Neuronal stem cell (in vitro differentiated cells): ENCODE results near the gene GPR15LG.
A peak's percentile ranks its signal among the peaks of the same experiment; 100 is the strongest.

ENCODE experiments used
- DNase-seq: peaks from one replicate; pipeline ENCODE4 v3.0.0-alpha.2; 2013; ENCODE audit warnings: low spot score
- H2AFZ ChIP-seq: one replicate; pipeline ENCODE4 v1.6.1; 2013; ENCODE audit warnings: mild to moderate bottlenecking, low read length, inconsistent platforms
- H2AK5ac ChIP-seq: 2 replicates; pipeline ENCODE4 v1.6.1; 2013; ENCODE audit warnings: low read depth, mild to moderate bottlenecking, inconsistent platforms, low read length, moderate library complexity, mixed read lengths
- H2BK120ac ChIP-seq: 2 replicates; pipeline ENCODE4 v1.6.1; 2013; ENCODE audit warnings: low read depth, mild to moderate bottlenecking, inconsistent platforms, low read length, moderate library complexity, mixed read lengths
- H2BK12ac ChIP-seq: one replicate; pipeline ENCODE4 v1.6.1; 2013; ENCODE audit warnings: low read length, inconsistent platforms
- H2BK15ac ChIP-seq: 2 replicates; pipeline ENCODE4 v1.6.1; 2013; ENCODE audit warnings: mild to moderate bottlenecking, low read length, inconsistent platforms, mixed read lengths
- H2BK5ac ChIP-seq: one replicate; pipeline ENCODE4 v1.6.1; 2013; ENCODE audit warnings: inconsistent platforms, mild to moderate bottlenecking, low read length, moderate library complexity
- H3K14ac ChIP-seq: one replicate; pipeline ENCODE4 v1.6.1; 2013; ENCODE audit warnings: low read length, inconsistent platforms
- H3K18ac ChIP-seq: 2 replicates; pipeline ENCODE4 v1.6.1; 2013; ENCODE audit warnings: low read length, inconsistent platforms
- H3K23ac ChIP-seq: 2 replicates; pipeline ENCODE4 v1.6.1; 2013; ENCODE audit warnings: low read depth, mild to moderate bottlenecking, mixed read lengths, low read length, inconsistent platforms; ENCODE audit not compliant: poor library complexity
- H3K27ac ChIP-seq: replicated peaks from 3 replicates; pipeline ENCODE4 v1.5.1; 2013; ENCODE audit warnings: low read length, inconsistent platforms
- H3K27me3 ChIP-seq, 3 experiments: 2 replicates each; pipeline ENCODE4 v1.6.1; 2013; ENCODE audit warnings: low read length in 3 of 3, mild to moderate bottlenecking in 2 of 3, inconsistent platforms in 1 of 3, low read depth in 1 of 3, mixed read lengths in 1 of 3, moderate library complexity in 1 of 3; ENCODE audit not compliant: control insufficient read depth in 3 of 3, insufficient read depth in 3 of 3
- H3K36me3 ChIP-seq, 2 donors: replicated peaks in 1 of 2; 2 replicates each; pipeline ENCODE4 v1.6.1; 2013; ENCODE audit warnings: low read length in 2 of 2; ENCODE audit not compliant: control insufficient read depth in 2 of 2, insufficient read depth in 2 of 2
- H3K4ac ChIP-seq: 2 replicates; pipeline ENCODE4 v1.6.1; 2013; ENCODE audit warnings: inconsistent platforms, mild to moderate bottlenecking, low read length, moderate library complexity
- H3K4me1 ChIP-seq, 2 donors: 1 replicate in 1 of 2; 2 replicates in 1 of 2; pipeline ENCODE4 v1.6.1; 2013; ENCODE audit warnings: low read length in 2 of 2, low read depth in 1 of 2; ENCODE audit not compliant: control insufficient read depth in 2 of 2, insufficient read depth in 1 of 2
- H3K4me2 ChIP-seq: one replicate; pipeline ENCODE4 v1.6.1; 2013; ENCODE audit warnings: mild to moderate bottlenecking, low read length, inconsistent platforms; ENCODE audit not compliant: insufficient read depth, poor library complexity, severe bottlenecking
- H3K4me3 ChIP-seq, 2 donors: 2 replicates each; pipeline ENCODE4 v1.5.1; 2013; ENCODE audit warnings: low read length in 2 of 2, mild to moderate bottlenecking in 2 of 2, inconsistent platforms in 1 of 2, moderate library complexity in 1 of 2
- H3K79me1 ChIP-seq: one replicate; pipeline ENCODE4 v1.6.1; 2013; ENCODE audit warnings: low read depth, mild to moderate bottlenecking, inconsistent platforms, low read length, moderate library complexity
- H3K9ac ChIP-seq: one replicate; pipeline ENCODE4 v1.6.1; 2013; ENCODE audit warnings: mild to moderate bottlenecking, low read depth, low read length, inconsistent platforms; ENCODE audit not compliant: poor library complexity
- H3K9me3 ChIP-seq, 2 donors: replicated peaks in 1 of 2; 2 replicates each; pipeline versions ENCODE3 to v1.6.1; 2013; ENCODE audit warnings: low read length in 2 of 2, mild to moderate bottlenecking in 2 of 2, inconsistent platforms in 1 of 2, low read depth in 1 of 2, mixed read lengths in 1 of 2, moderate library complexity in 1 of 2; ENCODE audit not compliant: control insufficient read depth in 2 of 2, insufficient read depth in 1 of 2
- H4K8ac ChIP-seq: one replicate; pipeline ENCODE4 v1.6.1; 2013; ENCODE audit warnings: low read depth, mild to moderate bottlenecking, inconsistent platforms, low read length, moderate library complexity
- H4K91ac ChIP-seq: one replicate; pipeline ENCODE4 v1.6.1; 2013; ENCODE audit warnings: low read length, low read depth, mild to moderate bottlenecking, inconsistent platforms; ENCODE audit not compliant: poor library complexity
- WGBS, 2 donors: extraction: QIAGEN DNeasy Blood & Tissue Kit; methylation state at CpG; one replicate each; pipeline ENCODE4 v1.1.7; 2013; ENCODE audit warnings: missing lambda C conversion rate in 2 of 2, mixed read lengths in 1 of 2; ENCODE audit not compliant: insufficient read length in 2 of 2, insufficient replicate concordance in 1 of 2; ENCODE audit errors: extremely low coverage in 2 of 2; 5-methylcytosine and 5-hydroxymethylcytosine counted together

GPR15LG gene

DNA sequence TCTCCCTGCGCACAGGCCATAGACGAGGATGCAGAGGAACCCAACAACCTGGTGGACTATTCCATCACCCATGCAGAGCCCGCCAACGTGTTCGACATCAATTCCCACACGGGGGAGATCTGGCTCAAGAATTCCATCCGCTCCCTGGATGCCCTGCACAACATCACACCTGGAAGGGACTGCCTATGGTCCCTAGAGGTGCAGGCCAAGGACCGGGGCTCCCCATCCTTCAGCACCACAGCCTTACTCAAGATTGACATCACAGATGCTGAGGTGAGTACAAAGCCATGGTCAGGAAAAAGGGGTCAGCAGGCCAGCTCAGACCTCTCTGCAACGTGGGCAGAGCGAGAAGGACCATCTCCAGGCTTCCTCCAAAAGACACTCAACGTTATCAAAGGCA is 39.5 kb downstream of the GPR15LG start:
- Histone ChIP-seq H2BK15ac (no peak overlapping the region), H4K8ac (no peak overlapping the region), H4K91ac (no peak overlapping the region), H2BK12ac (no peak overlapping the region), H3K4me1 (no peaks in the 10 kb centered on the region), H3K23ac (peak overlapping the region; percentile 10), H3K14ac (no peak overlapping the region), H2AK5ac (no peak overlapping the region), H3K4ac (no peak overlapping the region), H3K79me1 (peaks cover 2% of the 10 kb centered on the region), H3K18ac (no peak overlapping the region), H3K9me3 (no peaks in the 10 kb centered on the region), H2BK5ac (no peak overlapping the region), H3K36me3 (peaks cover 0 to 2% of the 10 kb centered on the region in 2 donors), H3K4me2 (no peak overlapping the region), H3K9ac (no peak overlapping the region), H2BK120ac (no peak overlapping the region), H3K27me3 (peaks cover 0 to 6% (median 0%) of the 10 kb centered on the region in 3 experiments), H3K4me3 (no peak overlapping the region), H2AFZ (no peak overlapping the region), H3K27ac (no peak overlapping the region)
- no peak for DNase-seq
- no CpG with 5 or more reads among the region's 11 CpGs for WGBS, 2 donors

DNA sequence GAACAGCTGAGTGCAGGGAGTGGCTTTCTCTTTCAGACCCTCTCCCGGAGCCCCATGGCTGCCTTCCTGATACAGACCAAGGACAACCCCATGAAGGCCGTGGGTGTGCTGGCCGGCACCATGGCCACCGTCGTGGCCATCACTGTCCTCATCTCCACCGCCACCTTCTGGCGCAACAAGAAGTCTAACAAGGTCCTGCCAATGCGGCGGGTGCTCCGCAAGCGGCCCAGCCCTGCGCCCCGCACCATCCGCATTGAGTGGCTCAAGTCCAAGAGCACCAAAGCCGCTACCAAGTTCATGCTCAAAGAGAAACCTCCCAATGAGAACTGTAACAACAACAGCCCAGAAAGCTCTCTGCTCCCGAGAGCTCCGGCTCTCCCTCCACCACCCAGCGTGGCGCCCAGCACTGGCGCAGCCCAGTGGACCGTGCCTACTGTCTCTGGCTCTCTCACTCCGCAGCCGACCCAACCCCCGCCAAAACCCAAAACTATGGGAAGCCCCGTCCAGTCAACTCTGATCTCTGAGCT is 40.5 kb downstream of the GPR15LG start:
- Histone ChIP-seq H3K4me3 (no peak overlapping the region), H4K91ac (no peak overlapping the region), H3K27me3 (peaks cover 0 to 6% (median 0%) of the 10 kb centered on the region in 3 experiments), H4K8ac (no peak overlapping the region), H3K27ac (no peak overlapping the region), H2AK5ac (peak overlapping the region; percentile 82), H2BK12ac (no peak overlapping the region), H3K4me1 (no peaks in the 10 kb centered on the region), H3K18ac (peak overlapping the region; percentile 58), H3K9ac (no peak overlapping the region), H2BK5ac (no peak overlapping the region), H2AFZ (no peak overlapping the region), H3K4ac (no peak overlapping the region), H2BK15ac (no peak overlapping the region), H3K79me1 (peaks cover 2% of the 10 kb centered on the region), H3K9me3 (no peaks in the 10 kb centered on the region), H3K4me2 (no peak overlapping the region), H3K14ac (no peak overlapping the region), H3K23ac (peak overlapping the region; percentile 43), H3K36me3 (peaks cover 0 to 2% of the 10 kb centered on the region in 2 donors), H2BK120ac (no peak overlapping the region)
- WGBS, 2 donors, result no CpG with 5 or more reads among the region's 25 CpGs
- no peak for DNase-seq

DNA sequence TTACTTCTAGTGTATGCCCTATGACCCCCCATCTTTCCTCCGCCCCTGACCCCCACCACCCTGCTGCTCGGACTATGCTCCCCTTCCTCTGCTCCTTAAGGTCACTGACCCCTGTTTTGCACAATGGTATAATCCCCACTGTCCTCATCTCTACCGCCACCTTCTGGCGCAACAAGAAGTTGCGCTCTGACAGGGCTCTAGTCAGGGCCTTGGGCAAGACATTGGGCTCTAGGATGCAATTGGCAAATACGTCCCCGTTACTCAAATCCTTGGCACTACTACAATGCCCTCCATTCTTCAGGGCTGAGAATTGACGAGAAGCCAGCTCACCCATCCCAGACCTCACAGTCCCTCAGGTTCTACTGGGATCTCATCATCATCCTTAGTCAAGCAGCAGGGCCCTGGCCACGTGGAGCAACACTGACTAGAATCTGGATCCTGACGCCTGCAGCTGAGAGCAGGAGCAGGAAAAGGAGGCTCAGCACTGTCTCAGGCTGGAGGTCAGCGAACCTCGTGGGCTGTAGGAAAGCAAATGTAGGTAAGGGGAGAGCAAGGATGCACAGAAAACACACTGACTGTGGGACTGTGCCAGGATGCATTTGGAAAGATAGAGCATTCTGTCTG is 41.1 kb downstream of the GPR15LG start:
- H3K27me3 ChIP-seq, result peaks cover 0 to 9% (median 0%) of the 10 kb centered on the region in 3 experiments
- no peaks in the 10 kb centered on the region for H3K9me3 ChIP-seq
- H3K36me3 ChIP-seq, result peaks cover 0 to 2% of the 10 kb centered on the region in 2 donors
- H3K18ac ChIP-seq, result no peak overlapping the region
- H3K23ac ChIP-seq, result no peak overlapping the region
- no peak overlapping the region for H3K4ac ChIP-seq
- peaks cover 2% of the 10 kb centered on the region for H3K79me1 ChIP-seq
- no peak overlapping the region for H4K8ac ChIP-seq
- no peak overlapping the region for H3K27ac ChIP-seq
- no peak overlapping the region for H2AFZ ChIP-seq
- peak overlapping the region in 1 of 2 donors; percentile 3 for H3K4me3 ChIP-seq
- no peaks in the 10 kb centered on the region for H3K4me1 ChIP-seq
- H3K14ac ChIP-seq, result no peak overlapping the region
- WGBS, 2 donors, result no CpG with 5 or more reads among the region's 12 CpGs
- H2AK5ac ChIP-seq, result no peak overlapping the region
- H3K4me2 ChIP-seq, result no peak overlapping the region
- H2BK120ac ChIP-seq, result no peak overlapping the region
- H3K9ac ChIP-seq, result no peak overlapping the region
- no peak overlapping the region for H2BK5ac ChIP-seq
- no peak overlapping the region for H2BK15ac ChIP-seq
- no peak for DNase-seq
- H4K91ac ChIP-seq, result no peak overlapping the region
- no peak overlapping the region for H2BK12ac ChIP-seq

DNA sequence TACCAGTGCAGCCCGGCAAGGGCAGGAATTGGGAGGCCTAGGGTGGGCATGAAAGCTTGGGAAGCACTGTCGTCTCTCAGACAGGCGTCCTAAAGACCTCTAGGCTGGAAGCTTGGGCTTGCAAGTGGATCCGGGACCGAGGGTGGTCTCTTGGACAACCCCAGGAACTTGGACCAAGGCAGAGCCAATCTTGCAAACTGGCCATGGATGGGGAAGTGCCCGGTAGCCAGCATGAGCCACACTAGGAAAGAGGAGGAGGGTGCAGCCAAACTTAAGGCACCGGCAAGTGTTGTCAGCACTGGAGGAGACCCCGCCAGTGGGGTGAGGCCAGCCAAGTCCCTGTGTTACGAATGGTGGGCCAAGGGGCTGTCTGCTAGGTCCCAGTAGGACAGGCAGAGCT is 43.2 kb downstream of the GPR15LG start:
- Histone ChIP-seq H3K14ac (no peak overlapping the region), H3K23ac (no peak overlapping the region), H3K79me1 (peaks cover 2% of the 10 kb centered on the region), H3K9ac (no peak overlapping the region), H3K4me1 (no peaks in the 10 kb centered on the region), H2BK120ac (no peak overlapping the region), H3K27me3 (peaks cover 0 to 3% (median 0%) of the 10 kb centered on the region in 3 experiments), H3K18ac (no peak overlapping the region), H3K36me3 (peaks cover 0 to 2% of the 10 kb centered on the region in 2 donors), H3K4ac (no peak overlapping the region), H3K4me3 (no peak overlapping the region), H3K4me2 (no peak overlapping the region), H3K27ac (no peak overlapping the region), H2BK12ac (no peak overlapping the region), H2BK5ac (no peak overlapping the region), H2AK5ac (peak overlapping the region; percentile 36), H3K9me3 (no peaks in the 10 kb centered on the region), H2AFZ (no peak overlapping the region), H4K8ac (no peak overlapping the region), H4K91ac (no peak overlapping the region), H2BK15ac (peak overlapping the region; percentile 51)
- no peak for DNase-seq
- no CpG with 5 or more reads among the region's 9 CpGs for whole genome bisulfite sequencing, 2 donors
